ENCODE measurements around the gene ROBO1.

Gene ROBO1

GRCh38 chr3:79001255-79001654 lies 766.5 kb downstream of the ROBO1 start:
- no peak for DNase-seq

GRCh38 chr3:78999139-78999538 lies 768.7 kb downstream of the ROBO1 start:
- DNase-seq = no peak

- DNase-seq = no peak
These were observed 772.7 kb downstream of the ROBO1 start for GRCh38 chr3:78995087-78995486.

- no peak for DNase-seq
These were observed 773.4 kb downstream of the ROBO1 start for GRCh38 chr3:78994174-78995027.

- no peak for DNase-seq
These were observed 774.4 kb downstream of the ROBO1 start for GRCh38 chr3:78993375-78993774.

- no peak for DNase-seq
These were observed 775.0 kb downstream of the ROBO1 start for GRCh38 chr3:78992830-78993229.

GRCh38 chr3:78992400-78992799 lies 775.4 kb downstream of the ROBO1 start:
- no peak for DNase-seq

GRCh38 chr3:78991656-78992055 lies 776.1 kb downstream of the ROBO1 start:
- no peak for DNase-seq

- DNase-seq = no peak
These were observed 777.6 kb downstream of the ROBO1 start for GRCh38 chr3:78990156-78990555.

GRCh38 chr3:78988324-78988723 lies 779.5 kb downstream of the ROBO1 start:
- no peak for DNase-seq

GRCh38 chr3:78986416-78987101 lies 781.2 kb downstream of the ROBO1 start:
- DNase-seq = no peak

- DNase-seq = no peak
These were observed 781.8 kb downstream of the ROBO1 start for GRCh38 chr3:78985981-78986380.

GRCh38 chr3:78979028-78979427 lies 788.8 kb downstream of the ROBO1 start:
- DNase-seq = no peak

GRCh38 chr3:78978037-78978436 lies 789.8 kb downstream of the ROBO1 start:
- no peak for DNase-seq

- DNase-seq = no peak
These were observed 790.7 kb downstream of the ROBO1 start for GRCh38 chr3:78977073-78977472.

GRCh38 chr3:78976200-78976599 lies 791.6 kb downstream of the ROBO1 start:
- no peak for DNase-seq

- no peak for DNase-seq
These were observed 793.5 kb downstream of the ROBO1 start for GRCh38 chr3:78974181-78974790.

GRCh38 chr3:78972617-78973301 lies 795.0 kb downstream of the ROBO1 start:
- DNase-seq = no peak

- DNase-seq = no peak
These were observed 797.1 kb downstream of the ROBO1 start for GRCh38 chr3:78970656-78971055.

- DNase-seq = no peak
These were observed 798.3 kb downstream of the ROBO1 start for GRCh38 chr3:78969483-78969882.

- no peak for DNase-seq
These were observed 800.7 kb downstream of the ROBO1 start for GRCh38 chr3:78967061-78967460.

GRCh38 chr3:78963771-78964170 lies 804.0 kb downstream of the ROBO1 start:
- no peak for DNase-seq

- DNase-seq = no peak
These were observed 810.3 kb downstream of the ROBO1 start for GRCh38 chr3:78957456-78957855.

Data from NCI-H1092 (cell line).